ENCODE data around the gene KRT73.

DNA sequence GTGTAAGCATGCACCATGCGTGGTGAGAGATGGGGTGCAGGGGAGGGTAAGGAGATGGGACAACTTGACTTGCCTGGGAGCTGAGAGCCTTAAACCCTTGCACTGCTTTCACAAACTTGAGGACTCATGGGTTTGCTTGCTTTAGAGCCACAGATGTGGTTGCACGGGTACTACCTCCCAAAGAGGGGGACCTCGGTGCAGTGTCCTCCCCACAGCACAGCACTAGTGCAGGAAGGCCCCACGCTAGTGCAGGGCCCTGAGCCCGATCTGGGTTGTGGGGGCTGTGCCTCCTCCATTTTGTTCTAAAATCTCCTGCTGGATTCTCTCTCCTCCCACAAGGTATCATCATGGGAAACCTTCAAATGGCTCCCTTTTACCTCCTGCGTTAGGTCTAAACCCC, 28.3 kb downstream of the KRT73 start:
- TF ChIP-seq, protein P1, sequence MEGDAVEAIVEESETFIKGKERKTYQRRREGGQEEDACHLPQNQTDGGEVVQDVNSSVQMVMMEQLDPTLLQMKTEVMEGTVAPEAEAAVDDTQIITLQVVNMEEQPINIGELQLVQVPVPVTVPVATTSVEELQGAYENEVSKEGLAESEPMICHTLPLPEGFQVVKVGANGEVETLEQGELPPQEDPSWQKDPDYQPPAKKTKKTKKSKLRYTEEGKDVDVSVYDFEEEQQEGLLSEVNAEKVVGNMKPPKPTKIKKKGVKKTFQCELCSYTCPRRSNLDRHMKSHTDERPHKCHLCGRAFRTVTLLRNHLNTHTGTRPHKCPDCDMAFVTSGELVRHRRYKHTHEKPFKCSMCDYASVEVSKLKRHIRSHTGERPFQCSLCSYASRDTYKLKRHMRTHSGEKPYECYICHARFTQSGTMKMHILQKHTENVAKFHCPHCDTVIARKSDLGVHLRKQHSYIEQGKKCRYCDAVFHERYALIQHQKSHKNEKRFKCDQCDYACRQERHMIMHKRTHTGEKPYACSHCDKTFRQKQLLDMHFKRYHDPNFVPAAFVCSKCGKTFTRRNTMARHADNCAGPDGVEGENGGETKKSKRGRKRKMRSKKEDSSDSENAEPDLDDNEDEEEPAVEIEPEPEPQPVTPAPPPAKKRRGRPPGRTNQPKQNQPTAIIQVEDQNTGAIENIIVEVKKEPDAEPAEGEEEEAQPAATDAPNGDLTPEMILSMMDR (conservative IDR thresholded peaks at IDR 0.05; ENCODE audit: low read length), result no peak
- no peak for TF ChIP-seq EZH2phosphoT487 (IDR thresholded peaks at IDR 0.05; ENCODE audit: borderline replicate concordance)

All from Loucy (cell line).